Small intestine (tissue), 7 donors: Measurements from ENCODE around the gene NACC1. TPM values are rescaled to one million over a fixed set of nuclear protein-coding genes. Genes with fewer than 3 reads are reported as not detected.
A peak's percentile ranks its signal among the peaks of the same experiment; 100 is the strongest.

Source experiments
- DNase-seq, 2 donors: peaks; one replicate each; pipeline versions ENCODE4 v3.0.0 to v3.0.0-alpha.2; 2013
- FAIRE-seq: peaks from 2 replicates; lab custom pipeline; 2012; peaks lifted over from hg19 to GRCh38; lab: Jason Lieb, UNC
- H3K27ac ChIP-seq, 3 donors: one replicate each; pipeline ENCODE4 v1.5.1; 2013; ENCODE audit warnings: low read length in 2 of 3, mild to moderate bottlenecking in 2 of 3, control low read depth in 1 of 3, inconsistent platforms in 1 of 3, low read depth in 1 of 3, moderate library complexity in 1 of 3
- H3K27me3 ChIP-seq, 3 donors: one replicate each; pipeline ENCODE4 v1.6.1; 2013; ENCODE audit warnings: low read length in 3 of 3, inconsistent platforms in 1 of 3; ENCODE audit not compliant: control insufficient read depth in 3 of 3, insufficient read depth in 3 of 3
- H3K36me3 ChIP-seq, 3 donors: one replicate each; pipeline ENCODE4 v1.6.1; 2013; ENCODE audit warnings: low read length in 3 of 3, inconsistent platforms in 1 of 3, low read depth in 1 of 3, mild to moderate bottlenecking in 1 of 3, moderate library complexity in 1 of 3; ENCODE audit not compliant: control insufficient read depth in 3 of 3, insufficient read depth in 2 of 3
- H3K4me1 ChIP-seq, 3 donors: one replicate each; pipeline ENCODE4 v1.6.1; 2013; ENCODE audit warnings: low read length in 2 of 3, inconsistent platforms in 1 of 3, low read depth in 1 of 3, mild to moderate bottlenecking in 1 of 3, moderate library complexity in 1 of 3; ENCODE audit not compliant: control insufficient read depth in 3 of 3, insufficient read depth in 2 of 3
- H3K4me3 ChIP-seq, 3 donors: one replicate each; pipeline ENCODE4 v1.5.1; 2013; ENCODE audit warnings: low read length in 3 of 3, control low read depth in 1 of 3, inconsistent platforms in 1 of 3, low read depth in 1 of 3, mild to moderate bottlenecking in 1 of 3, moderate library complexity in 1 of 3
- H3K9me3 ChIP-seq, 2 donors: one replicate each; pipeline ENCODE4 v1.6.1; 2013; ENCODE audit warnings: low read depth in 1 of 2, low read length in 1 of 2; ENCODE audit not compliant: control insufficient read depth in 2 of 2, insufficient read depth in 1 of 2
- WGBS, 3 donors: extraction: QIAGEN DNeasy Blood & Tissue Kit; methylation state at CpG; one replicate each; pipeline ENCODE4 v1.1.7; 2013; 5-methylcytosine and 5-hydroxymethylcytosine counted together
- polyA plus RNA-seq, 4 donors: library from polyadenylated mRNA; stranded (reverse) in 3 of 4; unstranded in 1 of 4; fragments of 200-250 nt in 3 of 4; fragments of 120-200 nt in 1 of 4; gene quantifications; one replicate each; pipeline versions ENCODE4 v1.2.1 to v1.2.3, GENCODE V29; 2013
- donor health status: healthy with polysubstance abuse.
- donor health status: control.
- donor health status: control.
- donor health status: Bipolar disorder and iron deficiency.
- donor health status: healthy.

The NACC1 gene
- polyA plus RNA-seq, 4 donors, result 7.6 to 51.6 (median 17.9) TPM

DNA sequence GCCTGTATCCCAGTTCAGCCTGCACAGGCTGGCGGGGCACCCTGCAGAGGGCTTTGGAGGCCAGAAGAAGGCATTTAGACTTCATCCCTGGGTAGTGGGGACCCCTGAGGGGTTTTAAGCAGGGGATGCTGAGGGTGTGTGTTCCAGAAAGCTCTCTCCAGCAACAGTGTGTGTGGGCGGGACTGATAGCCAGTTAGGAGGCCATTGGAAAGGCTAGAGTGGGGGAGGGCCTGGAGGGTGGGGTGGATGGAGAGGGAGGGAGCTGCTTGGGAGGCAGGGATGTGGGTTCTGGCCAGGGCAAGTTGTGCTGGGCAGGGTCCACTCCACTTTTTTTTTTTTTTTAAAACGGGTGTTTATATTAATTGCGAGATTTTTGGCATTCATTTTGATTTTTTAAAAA is 43.7 kb upstream of the NACC1 start:
- no peak for DNase-seq
- peaks cover 0 to 3% (median 0%) of the 10 kb centered on the region in 3 donors for H3K27me3 ChIP-seq
- H3K4me3 ChIP-seq, result no peak overlapping the region
- no peak for FAIRE-seq
- 74 to 93% (median 90%) methylated on average over 4 of the region's 4 CpGs for WGBS, 3 donors
- no peaks in the 10 kb centered on the region for H3K9me3 ChIP-seq
- H3K27ac ChIP-seq, result no peak overlapping the region
- H3K4me1 ChIP-seq, result peaks cover 7 to 28% (median 7%) of the 10 kb centered on the region in 3 donors
- H3K36me3 ChIP-seq, result peaks cover 0 to 33% (median 0%) of the 10 kb centered on the region in 3 donors

DNA sequence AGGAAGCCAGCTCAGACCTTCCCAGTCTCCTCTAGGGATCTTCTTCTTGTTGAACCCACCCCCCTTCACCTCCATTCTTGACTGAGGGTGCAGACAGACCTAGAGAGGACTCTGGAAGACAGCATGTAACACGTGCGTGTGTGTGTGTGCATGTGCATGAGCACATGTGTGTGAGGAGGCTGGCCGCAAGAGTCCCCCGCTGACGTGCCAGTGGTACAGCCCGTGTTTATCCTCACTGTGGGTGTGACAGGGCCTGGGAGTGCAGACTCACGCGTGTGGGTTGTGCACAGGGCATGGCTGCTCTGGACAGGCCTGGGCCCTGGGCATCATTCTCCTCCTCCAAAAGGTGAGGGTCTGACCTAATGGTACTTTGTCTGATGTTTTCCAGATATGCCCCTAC is 41.7 kb upstream of the NACC1 start:
- no peaks in the 10 kb centered on the region for H3K9me3 ChIP-seq
- no peak for DNase-seq
- no peak overlapping the region for H3K4me3 ChIP-seq
- peaks cover 0 to 35% (median 0%) of the 10 kb centered on the region in 3 donors for H3K36me3 ChIP-seq
- peaks cover 7 to 28% (median 9%) of the 10 kb centered on the region in 3 donors for H3K4me1 ChIP-seq
- 71 to 82% (median 78%) methylated on average over 8 of the region's 8 CpGs for WGBS, 3 donors
- H3K27me3 ChIP-seq, result peaks cover 0 to 3% (median 0%) of the 10 kb centered on the region in 3 donors
- no peak for FAIRE-seq
- no peak overlapping the region for H3K27ac ChIP-seq

DNA sequence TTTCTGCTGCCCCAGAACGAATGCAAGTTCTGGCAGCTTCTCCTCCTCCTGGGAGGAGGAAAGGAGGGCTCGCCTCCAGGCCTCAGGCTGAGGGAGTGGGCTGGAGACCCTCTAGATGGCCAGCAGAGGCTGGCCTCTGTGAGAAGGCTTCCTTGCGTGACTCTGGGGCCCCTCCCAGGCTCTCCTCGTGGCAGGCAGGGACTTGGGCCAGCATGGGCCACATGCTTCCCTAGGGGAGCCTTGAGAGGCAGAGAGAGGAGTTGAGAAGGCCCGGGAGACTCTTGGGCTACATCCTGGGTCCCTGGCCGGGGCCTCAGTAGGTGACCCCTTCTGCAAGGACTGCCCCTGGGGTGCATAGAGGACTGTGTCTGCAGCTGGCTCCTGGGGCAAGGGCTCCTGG is 41.3 kb upstream of the NACC1 start:
- peaks cover 7 to 28% (median 9%) of the 10 kb centered on the region in 3 donors for H3K4me1 ChIP-seq
- no peak for FAIRE-seq
- whole genome bisulfite sequencing, 3 donors, result 54 to 65% (median 57%) methylated on average over 5 to 6 of the region's 6 CpGs

DNA sequence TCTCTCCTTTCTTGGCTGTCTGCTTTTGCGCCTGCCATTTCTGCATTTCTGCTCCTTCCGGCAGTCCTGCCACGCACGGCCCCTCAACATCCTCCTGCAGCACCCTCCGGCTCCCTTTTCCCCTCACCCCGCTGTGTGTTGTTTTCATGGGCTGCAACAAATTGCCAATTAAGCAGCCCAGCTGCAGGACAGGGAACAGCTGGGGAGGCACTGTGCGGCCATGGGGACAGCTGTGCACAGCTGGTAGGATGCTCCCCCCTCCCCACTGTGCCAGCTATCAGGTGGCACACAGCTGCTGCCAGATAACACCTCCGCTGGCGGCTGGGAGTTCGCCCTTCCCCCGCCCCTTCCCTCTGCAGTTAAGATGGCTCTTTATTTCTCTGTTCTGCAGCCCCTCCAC is 40.8 kb upstream of the NACC1 start:
- DNase-seq (no peak), FAIRE-seq (no peak)
- H3K27ac ChIP-seq, result no peak overlapping the region
- no peak overlapping the region for H3K4me3 ChIP-seq
- WGBS, 3 donors, result 50 to 62% (median 51%) methylated on average over 11 of the region's 11 CpGs
- H3K4me1 ChIP-seq, result peaks cover 7 to 28% (median 9%) of the 10 kb centered on the region in 3 donors
- no peaks in the 10 kb centered on the region for H3K9me3 ChIP-seq
- H3K36me3 ChIP-seq, result peaks cover 0 to 39% (median 0%) of the 10 kb centered on the region in 3 donors
- peaks cover 0 to under 1% (median 0%) of the 10 kb centered on the region in 3 donors for H3K27me3 ChIP-seq

More for the DNA sequence above, 41.3 kb upstream of the NACC1 start:
- no peak overlapping the region for H3K4me3 ChIP-seq
- peaks cover 0 to 3% (median 0%) of the 10 kb centered on the region in 3 donors for H3K27me3 ChIP-seq
- peaks cover 0 to 40% (median 0%) of the 10 kb centered on the region in 3 donors for H3K36me3 ChIP-seq
- DNase-seq, result no peak
- H3K27ac ChIP-seq, result no peak overlapping the region
- H3K9me3 ChIP-seq, result no peaks in the 10 kb centered on the region

DNA sequence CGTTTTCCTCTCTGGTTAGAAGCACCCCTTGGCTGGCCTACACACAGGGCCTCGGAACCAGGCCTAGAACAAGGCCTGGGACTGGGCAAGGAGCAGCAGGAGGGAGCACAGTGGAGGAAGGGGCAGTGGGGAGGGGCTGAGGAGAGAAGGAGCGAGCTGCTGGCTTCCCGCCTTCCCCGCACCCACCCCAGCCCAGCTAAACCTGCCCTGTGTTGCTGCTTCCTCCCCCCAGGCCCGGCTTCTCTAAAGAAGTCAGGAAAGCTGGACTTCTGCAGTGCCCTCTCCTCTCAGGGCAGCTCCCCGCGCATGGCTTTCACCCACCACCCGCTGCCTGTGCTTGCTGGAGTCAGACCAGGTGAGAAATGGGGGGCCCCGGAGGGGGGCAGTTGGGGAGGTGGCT is 39.7 kb upstream of the NACC1 start:
- Histone ChIP-seq H3K36me3 (peaks cover 0 to 36% (median 0%) of the 10 kb centered on the region in 3 donors), H3K9me3 (no peaks in the 10 kb centered on the region), H3K27me3 (no peaks in the 10 kb centered on the region), H3K27ac (peak overlapping the region; percentile 0 to 86 (median 71)), H3K4me1 (peaks cover 7 to 34% (median 9%) of the 10 kb centered on the region in 3 donors), H3K4me3 (no peak overlapping the region)
- DNase-seq, result no peak
- 57 to 73% (median 63%) methylated on average over 7 to 10 of the region's 10 CpGs for WGBS, 3 donors
- no peak for FAIRE-seq

DNA sequence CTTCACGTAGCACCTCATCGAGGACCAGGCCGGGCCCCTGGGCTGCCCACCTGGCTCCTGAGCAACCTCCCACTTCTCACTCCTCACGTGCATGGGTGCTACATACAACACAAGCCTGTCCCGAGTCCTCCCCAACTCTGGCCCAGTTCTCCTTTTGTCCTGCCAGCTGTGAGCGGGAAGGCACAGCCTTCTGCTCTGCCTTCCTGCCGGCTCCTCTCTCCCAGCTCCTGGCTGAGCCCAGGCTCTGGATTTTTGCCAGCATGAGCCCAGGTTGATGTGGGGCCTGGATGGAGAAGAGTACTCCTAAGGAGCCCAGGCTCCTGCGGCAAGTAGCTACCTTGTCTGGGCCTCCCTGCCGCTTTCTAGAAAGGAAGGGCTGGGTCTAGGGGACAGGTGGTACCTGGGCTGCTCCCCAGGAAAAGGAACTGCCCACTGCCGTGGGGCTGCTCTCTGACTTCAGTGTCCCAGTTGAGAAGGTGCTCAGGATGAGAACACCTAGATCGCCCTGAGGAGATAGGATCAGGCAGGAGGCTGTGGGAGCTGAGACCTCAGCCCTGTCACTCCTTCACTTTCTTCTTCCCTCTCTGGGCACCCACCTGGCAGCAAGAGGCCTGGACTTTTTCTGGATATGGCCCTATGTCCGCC is 39.0 kb upstream of the NACC1 start:
- FAIRE-seq, result no peak
- DNase-seq, result peak in 1 of 2 donors; percentile 44
- peaks cover 0 to 36% (median 0%) of the 10 kb centered on the region in 3 donors for H3K36me3 ChIP-seq

DNA sequence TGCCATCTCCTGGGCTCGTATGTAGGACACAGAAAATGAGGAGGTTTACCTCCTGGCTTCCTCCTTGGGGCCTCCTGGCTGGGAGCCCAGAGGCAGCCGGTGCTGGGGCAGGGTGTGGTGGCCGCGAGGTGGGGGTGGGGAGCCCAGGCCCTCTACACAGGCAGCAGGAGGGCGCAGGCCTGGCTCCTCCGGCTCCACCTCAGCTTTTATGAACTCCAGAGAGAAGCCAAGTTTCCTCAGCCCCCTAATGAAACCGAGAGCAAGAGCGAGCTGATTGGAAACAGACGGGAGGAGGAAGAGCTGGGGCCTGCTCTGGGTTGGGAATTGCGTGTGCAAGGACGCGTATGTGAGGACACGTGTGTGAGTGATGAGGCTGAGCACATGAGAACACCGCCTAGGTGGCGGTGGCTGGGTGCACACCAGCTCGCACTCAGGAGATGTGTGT is 38.5 kb upstream of the NACC1 start:
- no peak for FAIRE-seq
- peak; percentile 75 to 77 for DNase-seq
- Histone ChIP-seq H3K27ac (peak overlapping the region; percentile 45 to 86 (median 71)), H3K27me3 (no peaks in the 10 kb centered on the region), H3K9me3 (no peaks in the 10 kb centered on the region), H3K4me3 (no peak overlapping the region), H3K4me1 (peaks cover 7 to 34% (median 9%) of the 10 kb centered on the region in 3 donors), H3K36me3 (peaks cover 0 to 33% (median 0%) of the 10 kb centered on the region in 3 donors)
- WGBS, 3 donors, result 13 to 31% (median 29%) methylated on average over 16 of the region's 16 CpGs

More for the DNA sequence above, 39.0 kb upstream of the NACC1 start:
- Histone ChIP-seq H3K4me1 (peaks cover 7 to 34% (median 9%) of the 10 kb centered on the region in 3 donors), H3K27me3 (no peaks in the 10 kb centered on the region), H3K9me3 (no peaks in the 10 kb centered on the region), H3K4me3 (no peak overlapping the region), H3K27ac (peak overlapping the region; percentile 45 to 86 (median 71))
- WGBS, 3 donors, result 30 to 50% (median 42%) methylated on average over 11 to 12 of the region's 12 CpGs

DNA sequence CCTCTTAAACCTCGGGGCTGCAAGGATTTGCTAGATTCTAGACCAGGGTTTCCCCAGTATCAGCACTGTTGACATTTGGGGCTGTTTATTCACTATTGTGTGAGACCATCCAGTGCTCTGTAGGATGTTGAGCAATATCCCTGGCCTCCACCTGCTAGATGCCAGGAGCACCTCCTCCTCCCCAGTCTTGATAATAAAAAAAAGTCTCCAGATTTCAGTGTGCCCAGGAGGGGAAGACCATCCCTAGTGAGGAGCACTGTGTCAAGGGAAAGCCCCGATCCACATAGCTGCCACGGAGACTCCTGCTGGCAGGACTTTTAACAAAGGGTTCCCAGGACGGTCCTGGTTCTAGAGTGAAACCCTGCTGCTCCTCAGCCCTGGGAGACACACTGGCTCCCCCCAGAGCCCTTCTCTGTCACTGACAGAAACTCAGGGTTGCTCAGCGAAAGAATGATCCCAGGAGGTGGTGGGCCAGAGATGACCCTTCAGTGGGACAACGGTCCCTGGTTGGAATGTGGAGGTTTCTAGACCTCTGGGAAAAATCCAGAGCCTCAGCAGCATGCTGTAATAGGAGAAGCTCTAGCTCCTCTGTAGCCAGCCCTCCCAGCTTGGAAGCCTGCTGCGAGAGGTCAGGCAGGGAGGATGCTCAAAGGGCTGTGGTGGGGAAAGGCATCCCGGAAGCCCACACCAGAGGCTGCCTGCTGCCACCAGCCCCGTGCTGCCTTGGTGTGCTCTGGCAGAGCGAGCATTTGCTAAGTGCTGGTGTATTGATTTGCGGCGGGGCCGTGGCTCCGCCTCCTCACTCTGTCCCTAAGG is 35.7 kb upstream of the NACC1 start:
- Histone ChIP-seq H3K36me3 (peaks cover 0 to 35% (median 0%) of the 10 kb centered on the region in 3 donors), H3K9me3 (no peaks in the 10 kb centered on the region), H3K27me3 (peaks cover 0 to 25% (median 0%) of the 10 kb centered on the region in 3 donors), H3K27ac (no peak overlapping the region), H3K4me1 (peaks cover 7 to 31% (median 9%) of the 10 kb centered on the region in 3 donors), H3K4me3 (no peak overlapping the region)
- DNase-seq, result no peak
- no peak for FAIRE-seq
- 54 to 85% (median 77%) methylated on average over 13 to 14 of the region's 14 CpGs for WGBS, 3 donors
